ENCODE results near the gene MYO3B.

MYO3B gene

DNA sequence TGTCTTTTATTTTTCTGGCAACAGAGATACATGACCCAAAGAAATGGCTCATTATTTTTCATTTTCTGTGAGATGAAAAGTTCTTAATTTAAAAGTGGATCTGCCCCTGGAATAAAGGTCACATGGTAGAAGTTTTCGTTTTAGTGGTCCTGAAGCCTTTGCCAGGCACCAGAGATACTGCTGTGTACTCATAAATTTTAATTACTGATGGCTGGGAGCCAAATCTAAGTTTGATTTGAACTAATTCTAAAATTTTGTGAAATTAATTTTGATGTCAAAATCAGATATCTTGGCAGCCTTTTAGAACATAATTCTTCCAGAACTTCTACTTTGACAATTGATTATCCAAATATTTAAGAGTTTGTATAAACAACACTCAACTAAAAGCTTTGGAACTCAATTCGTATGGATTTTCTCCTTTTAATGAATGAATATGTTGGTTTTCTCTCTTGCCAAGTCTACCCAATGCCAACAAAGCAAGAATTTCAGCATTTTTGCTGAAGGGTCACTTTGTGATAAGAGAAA lies 408.7 kb downstream of the MYO3B start:
- TF ChIP-seq GATA2 (IDR thresholded peaks at IDR 0.05; ENCODE audit: low read depth, low read length) = no peak
- 0 out of 2 replicates have a peak, but pooled peaks have one; percentile 19 for TF ChIP-seq GATA3 (IDR thresholded peaks at IDR 0.05; ENCODE audit: low read depth, low read length)

GRCh38 chr2:170587117-170587516 lies 409.2 kb downstream of the MYO3B start:
- peak; percentile 11; the same call in 1 of the 2 replicates for TF ChIP-seq GATA2 (IDR thresholded peaks at IDR 0.05; ENCODE audit: low read depth, low read length)
- no peak for TF ChIP-seq GATA3 (IDR thresholded peaks at IDR 0.05; ENCODE audit: low read depth, low read length)

DNA sequence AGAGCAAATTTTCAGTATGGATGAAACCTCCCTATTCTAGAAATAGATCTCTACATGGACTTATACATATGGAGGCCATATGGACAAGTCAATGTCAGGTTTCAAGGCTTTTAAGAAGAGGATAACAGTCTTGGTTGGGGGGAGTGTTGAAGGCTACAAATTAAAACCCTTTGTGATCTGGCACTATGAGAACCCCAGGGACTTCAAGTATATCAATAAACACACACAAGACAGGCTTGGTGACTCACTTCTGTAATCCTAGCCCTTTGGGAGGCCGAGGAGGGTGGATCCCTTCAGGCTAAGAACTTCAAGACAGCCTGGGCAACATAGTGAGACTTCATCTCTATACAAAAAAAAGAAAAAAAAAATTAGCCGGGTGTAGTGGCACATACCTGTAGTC lies 410.0 kb downstream of the MYO3B start:
- TF ChIP-seq GATA3 (IDR thresholded peaks at IDR 0.05; ENCODE audit: low read depth, low read length) (no peak), GATA2 (IDR thresholded peaks at IDR 0.05; ENCODE audit: low read depth, low read length) (no peak)

DNA sequence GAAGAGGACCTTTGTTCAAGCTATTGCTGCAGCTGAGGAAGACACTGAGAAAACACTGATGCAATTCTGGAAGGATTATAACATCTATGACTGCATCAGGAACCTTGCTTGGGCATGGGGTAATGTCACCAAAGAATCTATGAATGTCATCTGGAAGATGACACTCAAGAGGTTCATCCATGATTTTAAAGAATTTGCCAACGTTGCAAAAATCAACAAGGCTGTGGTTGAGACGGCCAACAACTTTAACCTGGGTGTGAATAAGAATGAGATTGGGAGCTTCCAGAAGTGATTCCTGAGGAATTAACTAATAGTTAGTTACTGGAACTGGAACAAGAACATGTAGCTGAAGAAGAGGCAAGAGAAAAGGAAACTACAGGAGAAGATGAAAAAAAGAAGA lies 410.8 kb downstream of the MYO3B start:
- TF ChIP-seq GATA3 (IDR thresholded peaks at IDR 0.05; ENCODE audit: low read depth, low read length) (no peak), GATA2 (IDR thresholded peaks at IDR 0.05; ENCODE audit: low read depth, low read length) (no peak)

DNA sequence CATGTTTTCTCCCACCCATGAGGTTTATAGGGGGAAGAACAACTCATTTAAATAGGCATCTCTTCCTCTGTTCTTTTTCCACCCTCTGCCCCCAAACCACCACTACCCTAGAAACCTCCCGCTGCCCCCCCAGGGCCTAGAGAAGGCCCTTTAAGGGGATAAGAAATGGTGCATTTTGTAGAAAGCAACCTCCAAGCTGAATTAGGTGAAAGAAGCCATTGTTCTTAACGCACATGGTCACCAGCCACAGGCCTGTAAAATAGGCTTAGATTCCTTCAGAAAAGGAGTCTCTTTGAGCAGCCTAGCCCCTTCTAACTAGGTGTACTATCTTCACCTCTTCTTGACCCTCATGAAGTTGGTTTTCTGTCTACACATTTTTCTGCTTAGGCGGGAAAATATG lies 418.6 kb downstream of the MYO3B start:
- TF ChIP-seq GATA2 (IDR thresholded peaks at IDR 0.05; ENCODE audit: low read depth, low read length) = no peak
- no peak for TF ChIP-seq GATA3 (IDR thresholded peaks at IDR 0.05; ENCODE audit: low read depth, low read length)

- TF ChIP-seq GATA3 (IDR thresholded peaks at IDR 0.05; ENCODE audit: low read depth, low read length) (no peak), GATA2 (IDR thresholded peaks at IDR 0.05; ENCODE audit: low read depth, low read length) (no peak)
These were observed 420.1 kb downstream of the MYO3B start for GRCh38 chr2:170598067-170598395.

- TF ChIP-seq GATA3 (IDR thresholded peaks at IDR 0.05; ENCODE audit: low read depth, low read length) (no peak), GATA2 (IDR thresholded peaks at IDR 0.05; ENCODE audit: low read depth, low read length) (no peak)
These were observed 423.5 kb downstream of the MYO3B start for GRCh38 chr2:170601489-170601888.

- TF ChIP-seq GATA2 (IDR thresholded peaks at IDR 0.05; ENCODE audit: low read depth, low read length) (no peak), GATA3 (IDR thresholded peaks at IDR 0.05; ENCODE audit: low read depth, low read length) (no peak)
These were observed 427.9 kb downstream of the MYO3B start for GRCh38 chr2:170605862-170606261.

GRCh38 chr2:170607171-170607570 lies 429.2 kb downstream of the MYO3B start:
- TF ChIP-seq GATA3 (IDR thresholded peaks at IDR 0.05; ENCODE audit: low read depth, low read length) (no peak), GATA2 (IDR thresholded peaks at IDR 0.05; ENCODE audit: low read depth, low read length) (no peak)

DNA sequence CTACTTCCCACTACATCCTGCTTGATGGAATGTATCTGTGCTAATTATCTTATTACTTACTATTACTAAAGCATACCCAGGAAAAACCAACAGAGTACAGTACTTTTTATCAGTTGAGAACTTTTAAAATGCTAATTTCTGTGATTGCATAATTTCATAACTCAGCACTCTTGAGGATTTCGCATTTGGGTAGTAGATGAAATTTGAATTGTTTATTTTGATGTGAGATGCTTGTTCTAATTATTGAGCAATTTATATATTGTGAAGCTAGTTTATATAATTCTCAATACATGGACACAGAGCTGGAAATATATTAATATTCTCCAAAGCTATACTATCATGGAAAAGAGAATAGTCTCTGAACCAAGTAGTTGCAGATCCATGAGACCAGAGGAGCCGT lies 432.7 kb downstream of the MYO3B start:
- no peak for TF ChIP-seq GATA3 (IDR thresholded peaks at IDR 0.05; ENCODE audit: low read depth, low read length)
- TF ChIP-seq GATA2 (IDR thresholded peaks at IDR 0.05; ENCODE audit: low read depth, low read length) = no peak

DNA sequence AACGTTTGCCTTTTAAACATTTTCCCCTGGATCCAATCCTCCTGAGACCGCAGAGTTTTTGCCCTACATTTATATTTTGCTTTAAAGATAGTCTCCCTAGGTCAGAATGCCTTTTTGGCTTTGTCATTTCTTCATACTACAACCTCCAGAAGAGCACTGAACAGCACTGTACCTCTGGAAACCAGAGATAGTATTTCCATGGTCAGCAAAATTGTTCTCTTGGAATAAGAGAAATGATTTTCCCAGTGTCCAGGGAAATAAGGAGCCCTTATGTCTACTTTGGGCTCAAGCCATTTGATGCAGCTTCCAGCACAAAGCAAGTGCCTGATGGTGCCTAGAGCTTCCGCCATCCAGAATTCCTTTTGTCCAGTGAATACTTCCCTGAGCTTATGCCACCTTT lies 461.7 kb downstream of the MYO3B start:
- TF ChIP-seq GATA2 (IDR thresholded peaks at IDR 0.05; ENCODE audit: low read depth, low read length) = no peak
- TF ChIP-seq GATA3 (IDR thresholded peaks at IDR 0.05; ENCODE audit: low read depth, low read length) = no peak

GRCh38 chr2:170641961-170642360 lies 464.0 kb downstream of the MYO3B start:
- TF ChIP-seq GATA2 (IDR thresholded peaks at IDR 0.05; ENCODE audit: low read depth, low read length) (no peak), GATA3 (IDR thresholded peaks at IDR 0.05; ENCODE audit: low read depth, low read length) (no peak)

GRCh38 chr2:170643346-170643745 lies 465.4 kb downstream of the MYO3B start:
- no peak for TF ChIP-seq GATA2 (IDR thresholded peaks at IDR 0.05; ENCODE audit: low read depth, low read length)
- no peak for TF ChIP-seq GATA3 (IDR thresholded peaks at IDR 0.05; ENCODE audit: low read depth, low read length)

DNA sequence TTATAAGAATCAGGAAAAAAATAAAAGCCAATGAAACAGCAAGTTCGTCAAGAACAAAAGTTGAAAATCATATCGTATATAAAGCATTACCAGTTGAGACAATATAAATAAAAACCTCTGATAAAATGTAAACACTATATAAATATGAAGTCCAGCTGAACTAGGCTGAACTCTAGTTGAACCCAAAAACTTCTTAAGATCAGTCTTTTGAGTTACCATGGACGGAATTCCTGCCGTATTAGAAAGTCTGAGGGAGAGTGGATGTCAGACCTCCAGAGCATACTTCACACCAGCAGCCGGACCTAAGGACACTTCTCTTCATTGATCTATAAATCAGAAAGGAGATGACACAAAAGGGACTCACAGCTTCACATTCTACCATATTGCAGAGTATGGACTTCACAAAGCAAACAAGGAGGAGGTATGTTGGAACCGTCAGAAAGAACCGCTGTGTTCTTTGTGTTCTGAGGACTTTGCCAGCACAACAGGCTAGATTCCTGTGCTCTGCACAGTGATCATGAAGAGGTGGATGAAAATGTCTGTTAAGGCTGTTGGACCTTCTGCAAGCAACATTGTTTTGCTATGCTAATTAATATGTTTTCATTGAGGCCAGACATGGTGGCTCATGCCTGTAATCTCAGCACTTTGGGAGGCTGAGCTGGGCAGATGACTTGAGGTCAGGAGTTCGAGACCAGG lies 469.9 kb downstream of the MYO3B start:
- TF ChIP-seq GATA3 (IDR thresholded peaks at IDR 0.05; ENCODE audit: low read depth, low read length) (no peak), GATA2 (IDR thresholded peaks at IDR 0.05; ENCODE audit: low read depth, low read length) (no peak)

- TF ChIP-seq GATA3 (IDR thresholded peaks at IDR 0.05; ENCODE audit: low read depth, low read length) (no peak), GATA2 (IDR thresholded peaks at IDR 0.05; ENCODE audit: low read depth, low read length) (no peak)
These were observed 473.8 kb downstream of the MYO3B start for GRCh38 chr2:170651624-170652325.
